Stimulated activated CD4-positive, alpha-beta T cell treated with anti-CD3 and anti-CD28 coated beads, Interleukin-4, amount 100 ng/mL, for 4 hours (primary cell): ENCODE results near the gene UIMC1.
"Not testable (repeated sequence)": the region's sequence is repeated elsewhere in the genome, so short reads cannot be mapped to it uniquely, and the experiment has no call there.

Source experiments
- DNase-seq, 2 experiments: peaks; one replicate each; pipeline ENCODE4 v3.0.0-alpha.2; 2020

Gene UIMC1

DNA sequence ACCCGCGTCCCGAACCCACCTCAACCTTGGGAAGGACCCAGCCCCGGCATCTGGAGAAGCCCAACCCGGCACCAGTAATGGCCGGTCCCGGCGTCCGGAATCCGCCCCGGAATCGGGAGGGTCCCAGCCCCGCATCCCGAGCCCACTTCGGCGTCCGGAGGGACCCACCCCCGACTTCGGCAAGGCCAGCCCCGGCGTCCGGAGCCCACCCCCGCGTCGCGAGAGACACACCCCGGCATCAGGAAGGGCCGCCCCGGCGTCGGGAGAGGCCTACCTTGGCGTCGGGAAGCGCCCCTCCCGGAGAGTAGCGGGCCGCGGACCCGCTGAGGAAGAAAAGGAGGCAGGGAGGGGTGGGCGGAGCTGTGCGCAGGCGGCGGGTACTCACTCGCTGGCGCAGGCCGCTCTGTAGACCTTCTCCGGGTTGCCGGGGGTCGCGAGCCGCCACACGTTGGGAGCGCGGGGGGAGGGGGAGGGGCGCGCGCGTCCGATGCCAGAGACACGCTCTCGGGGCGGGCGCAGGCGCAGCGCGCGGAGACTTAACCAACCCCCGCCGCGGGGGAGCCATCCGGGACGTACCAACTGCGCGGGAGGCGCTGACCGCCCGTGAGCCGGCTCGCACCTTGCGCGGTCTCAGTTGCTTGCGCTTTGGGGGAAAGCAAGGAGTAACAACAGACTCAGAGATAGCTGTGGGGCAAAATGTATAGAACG is at the start of gene UIMC1:
Gene UIMC1, minus strand, starts transcription at position 515 of the 708 bp plus-strand sequence. CDS start 24,164 bp downstream, outside the sequence.
- DNase-seq: peak; percentile 90 to 93

DNA sequence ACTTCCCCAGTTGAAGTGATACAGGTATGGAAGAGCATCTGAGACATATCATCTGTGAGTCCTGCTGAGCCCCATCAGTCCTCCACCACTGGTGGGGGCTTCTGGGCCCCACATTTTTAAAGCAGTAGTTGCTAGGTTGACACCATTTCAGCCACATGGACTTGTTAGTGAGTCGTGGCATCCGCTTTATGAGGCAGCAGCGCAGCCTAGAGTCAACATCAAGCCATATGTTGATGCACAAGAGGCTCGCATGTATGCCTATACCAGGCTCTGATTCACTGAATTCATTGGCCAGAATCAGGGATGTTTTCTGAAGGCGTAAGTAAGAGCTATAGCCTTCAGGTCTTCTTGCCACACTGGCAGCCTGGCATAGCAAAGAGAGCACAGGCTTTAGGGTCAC is 42.7 kb upstream of the UIMC1 start:
- no peak for DNase-seq

DNA sequence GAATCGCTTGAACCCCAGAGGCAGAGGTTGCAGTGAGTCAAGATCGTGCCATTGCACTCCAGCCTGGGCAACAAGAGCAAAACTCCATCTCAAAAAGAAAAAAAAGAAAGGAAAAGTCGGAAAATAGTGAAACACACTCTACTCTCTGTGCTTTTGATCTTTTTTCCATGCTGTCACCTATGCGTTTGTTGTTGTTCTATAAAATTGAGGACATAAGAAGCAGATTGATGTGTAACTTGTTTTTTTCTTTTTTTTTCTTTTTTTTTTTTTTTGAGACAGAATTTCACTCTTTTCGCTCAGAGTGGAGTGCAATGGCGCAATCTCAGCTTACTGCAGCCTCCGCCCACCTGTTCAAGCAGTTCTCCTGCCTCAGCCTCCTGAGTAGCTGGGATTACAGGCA is 42.0 kb upstream of the UIMC1 start:
- not testable (repeated sequence) for DNase-seq

DNA sequence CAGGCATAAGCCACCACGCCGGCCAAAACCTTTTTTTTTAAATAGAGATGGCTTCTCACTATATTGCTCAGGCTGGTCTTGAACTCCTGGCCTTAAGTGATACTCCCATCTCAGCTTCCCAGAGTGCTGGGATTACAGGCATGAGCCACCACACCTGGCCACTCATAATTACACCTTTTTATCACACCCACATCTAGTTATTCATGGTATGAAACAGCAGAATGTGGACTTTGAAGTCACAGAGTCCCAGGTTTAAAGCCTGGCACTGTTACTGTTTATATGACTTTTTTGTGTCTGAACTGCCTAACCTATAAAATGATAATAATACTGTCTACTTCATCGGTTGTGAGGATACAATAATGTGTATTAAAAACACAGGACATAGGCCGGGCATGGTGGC is 39.1 kb upstream of the UIMC1 start:
- no peak for DNase-seq

DNA sequence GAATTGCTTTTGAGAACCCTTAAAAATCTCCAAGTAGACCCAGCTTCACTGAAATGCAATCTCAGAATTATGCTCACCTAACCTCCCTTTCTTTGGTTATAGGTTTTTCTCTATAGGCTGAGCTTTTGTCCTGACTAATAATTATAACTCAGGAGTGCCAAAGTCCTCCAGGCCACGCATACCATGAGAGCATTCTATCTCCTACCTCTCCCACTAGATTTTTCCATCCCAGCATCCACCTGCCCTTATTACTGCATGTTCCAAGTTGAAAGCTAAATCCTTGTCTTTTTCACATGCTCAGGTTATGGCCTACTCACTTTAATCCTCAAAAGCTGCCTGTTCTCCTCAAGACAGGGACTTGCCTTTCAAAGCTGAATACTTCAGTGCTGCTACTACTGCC is 38.1 kb upstream of the UIMC1 start:
- DNase-seq: no peak

DNA sequence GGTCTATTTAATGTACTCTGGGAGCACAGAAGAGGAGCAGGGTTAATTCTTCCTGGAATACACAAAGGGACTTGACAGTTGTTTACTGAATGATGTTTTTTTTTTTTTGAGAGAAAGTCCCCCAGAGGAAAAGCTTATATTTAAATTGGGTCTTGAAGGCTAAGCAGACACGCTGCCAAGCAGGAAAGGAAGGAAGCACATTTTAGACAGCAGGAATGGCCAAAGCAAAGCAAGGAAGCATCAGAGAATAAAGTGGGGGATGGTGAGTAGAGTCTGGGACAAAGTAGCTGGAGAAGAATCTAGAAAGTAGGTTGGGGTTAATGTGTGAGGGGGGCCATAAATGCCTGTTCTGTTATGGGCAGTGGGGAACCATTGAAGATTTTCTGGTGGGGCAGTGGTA is 37.4 kb upstream of the UIMC1 start:
- no peak for DNase-seq

DNA sequence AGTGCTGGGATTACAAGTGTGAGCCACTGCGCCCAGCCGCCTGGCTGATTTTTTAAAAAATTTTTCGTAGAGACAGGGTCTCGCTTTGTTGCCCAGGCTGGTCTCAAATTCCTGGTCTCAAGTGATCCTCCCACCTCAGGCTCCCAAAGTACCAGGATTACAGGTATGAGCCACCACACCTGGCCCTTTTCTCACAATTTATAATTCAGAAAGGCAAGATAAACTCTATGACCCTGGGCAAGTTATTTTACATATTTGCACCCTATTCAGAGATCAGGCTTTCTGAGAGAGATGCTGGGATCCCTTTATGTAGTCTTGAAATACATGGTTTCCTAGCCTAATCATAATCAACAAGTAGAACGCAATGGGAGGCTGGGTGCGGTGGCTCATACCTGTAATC is 36.5 kb upstream of the UIMC1 start:
- DNase-seq: no peak

DNA sequence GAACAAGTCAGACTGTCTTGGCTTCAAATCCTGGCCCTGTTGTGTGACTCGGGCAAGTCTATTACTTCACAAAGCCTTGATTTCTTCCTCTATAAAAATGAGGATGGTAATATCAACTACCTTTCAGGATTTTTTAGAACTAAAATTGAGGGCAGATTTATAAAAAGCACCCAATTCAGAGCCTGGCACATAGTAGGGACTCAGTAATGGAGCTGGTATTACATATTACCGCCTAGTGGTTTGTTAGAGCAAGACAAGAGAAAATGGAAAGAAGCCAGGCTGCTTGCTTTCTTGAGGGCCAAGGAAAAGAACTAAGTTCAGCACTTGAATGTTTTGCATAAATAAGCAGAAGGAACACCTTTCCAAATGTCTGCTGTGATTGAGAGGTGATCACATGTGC is 35.4 kb upstream of the UIMC1 start:
- DNase-seq: no peak

DNA sequence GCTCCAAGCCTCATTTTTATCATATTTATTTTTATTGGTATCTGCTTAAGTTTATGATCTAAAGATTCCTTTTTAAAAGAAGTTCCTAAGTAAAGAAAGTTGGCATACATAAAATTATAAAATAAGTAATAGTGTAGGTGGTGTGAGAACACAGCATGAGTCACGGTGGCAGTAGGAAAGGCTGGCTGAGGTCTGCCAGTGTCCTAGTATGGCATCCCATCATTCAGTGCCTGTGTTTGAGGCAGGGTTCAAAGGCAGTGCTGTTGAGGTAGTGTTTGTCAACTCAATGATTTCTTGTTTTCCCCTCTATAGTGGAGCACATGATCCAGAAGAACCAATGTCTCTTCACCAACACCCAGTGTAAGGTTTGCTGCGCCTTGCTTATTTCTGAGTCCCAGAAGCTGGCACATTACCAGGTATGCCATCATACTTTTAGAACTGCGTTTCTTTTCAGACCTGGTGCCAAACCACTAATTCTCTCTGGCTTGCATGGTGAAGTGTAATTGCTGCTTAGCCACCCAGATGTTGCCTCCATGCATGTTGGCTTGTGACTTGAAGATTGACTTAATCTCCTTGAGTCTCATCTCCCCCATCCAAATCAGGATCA is 34.3 kb upstream of the UIMC1 start:
- no peak for DNase-seq

DNA sequence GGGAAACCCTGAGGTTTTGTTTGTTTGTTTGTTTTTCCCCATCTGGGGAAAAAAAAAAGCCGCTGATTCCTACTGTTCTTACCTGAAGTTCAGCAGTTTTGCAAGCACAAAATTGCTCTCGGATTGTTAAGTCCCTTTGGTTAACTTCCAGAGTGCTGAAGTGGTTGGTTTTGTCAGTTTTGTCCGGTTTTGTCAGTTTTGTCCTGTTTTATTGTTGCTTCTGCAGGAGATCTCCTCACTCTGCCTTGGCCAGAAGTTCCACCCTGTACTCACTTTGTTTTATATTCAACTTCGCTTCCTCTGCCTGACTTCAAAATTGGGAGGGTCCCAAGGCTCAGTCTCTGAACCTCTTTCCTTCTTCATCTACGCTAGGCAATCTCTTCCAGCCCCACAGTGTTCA is 30.3 kb upstream of the UIMC1 start:
- no peak for DNase-seq

DNA sequence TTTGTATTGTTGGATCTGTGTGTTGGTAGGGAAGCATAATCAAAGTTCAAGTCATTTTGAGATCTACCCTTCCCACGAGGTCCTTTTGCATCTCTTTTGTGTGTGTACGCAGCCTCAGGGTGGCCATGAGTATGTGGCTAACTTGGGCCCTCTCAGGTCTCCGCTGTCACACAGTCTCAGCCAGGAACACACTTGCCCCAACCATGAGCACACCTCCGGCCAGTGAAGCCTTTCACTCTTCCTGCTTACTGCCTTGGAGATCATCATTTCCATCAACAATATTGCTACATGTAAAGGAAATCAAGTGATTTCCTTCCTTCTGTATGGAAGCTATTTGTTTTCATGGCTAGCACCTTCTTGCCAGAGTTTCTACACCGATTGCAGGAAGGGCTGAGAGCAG is 29.9 kb upstream of the UIMC1 start:
- no peak for DNase-seq

DNA sequence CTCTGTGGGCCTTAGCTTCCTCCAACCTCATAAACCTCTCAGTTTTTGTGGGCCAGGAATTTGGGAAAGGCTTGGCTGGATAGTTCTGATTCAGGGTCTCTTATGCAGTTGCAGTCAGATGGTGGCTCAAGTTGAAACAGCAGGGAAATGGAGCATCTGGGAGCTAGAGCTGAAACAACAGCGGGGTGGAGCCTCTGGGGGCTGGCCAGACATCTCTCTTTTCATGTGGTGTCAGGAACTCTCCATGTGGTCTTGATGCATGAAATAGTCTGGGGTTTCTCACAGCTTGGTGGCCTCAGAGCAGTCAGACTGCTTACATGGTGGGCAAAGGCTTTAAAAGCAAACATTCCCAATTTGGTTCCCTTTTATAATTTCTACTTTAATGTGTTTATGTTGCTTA is 29.4 kb upstream of the UIMC1 start:
- no peak for DNase-seq

DNA sequence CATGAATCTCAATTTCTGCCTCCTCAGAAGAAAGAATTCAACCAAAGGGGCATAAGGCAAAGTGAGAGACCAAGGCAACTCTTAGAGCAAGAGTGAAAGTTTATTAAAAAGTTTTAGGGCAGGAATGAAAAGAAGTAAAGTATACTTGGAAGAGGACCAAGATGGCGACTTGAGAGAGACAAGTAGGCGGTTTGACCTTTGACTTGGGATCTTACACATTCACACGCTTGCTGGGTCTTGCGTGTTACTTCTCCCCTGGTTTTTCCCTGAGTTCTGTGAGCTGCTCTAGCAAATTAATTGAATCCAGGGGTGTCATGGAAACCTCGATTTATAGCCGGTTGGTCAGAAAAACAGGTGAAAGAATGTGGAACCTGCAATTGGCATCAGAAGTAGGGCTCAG is 22.9 kb upstream of the UIMC1 start:
- DNase-seq: no peak

DNA sequence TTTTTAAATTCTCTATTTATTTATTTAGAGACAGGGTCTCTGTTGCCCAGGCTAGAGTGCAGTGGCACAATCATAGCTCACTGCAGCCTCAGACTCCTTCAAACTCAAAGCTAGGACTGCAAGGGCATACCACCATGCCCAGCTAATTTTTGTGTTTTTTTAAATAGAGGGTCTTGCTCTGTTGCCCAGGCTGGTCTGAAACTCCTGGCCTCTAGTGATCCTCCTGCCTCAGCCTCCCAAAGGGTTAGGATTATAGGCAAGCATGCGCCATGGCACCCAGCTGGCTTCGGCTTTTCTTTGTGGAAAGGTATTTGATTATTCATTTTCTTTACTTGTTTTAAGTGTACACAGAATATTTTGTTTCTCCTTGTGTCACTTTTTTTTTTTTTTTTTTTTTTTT is 21.1 kb upstream of the UIMC1 start:
- DNase-seq: no peak

DNA sequence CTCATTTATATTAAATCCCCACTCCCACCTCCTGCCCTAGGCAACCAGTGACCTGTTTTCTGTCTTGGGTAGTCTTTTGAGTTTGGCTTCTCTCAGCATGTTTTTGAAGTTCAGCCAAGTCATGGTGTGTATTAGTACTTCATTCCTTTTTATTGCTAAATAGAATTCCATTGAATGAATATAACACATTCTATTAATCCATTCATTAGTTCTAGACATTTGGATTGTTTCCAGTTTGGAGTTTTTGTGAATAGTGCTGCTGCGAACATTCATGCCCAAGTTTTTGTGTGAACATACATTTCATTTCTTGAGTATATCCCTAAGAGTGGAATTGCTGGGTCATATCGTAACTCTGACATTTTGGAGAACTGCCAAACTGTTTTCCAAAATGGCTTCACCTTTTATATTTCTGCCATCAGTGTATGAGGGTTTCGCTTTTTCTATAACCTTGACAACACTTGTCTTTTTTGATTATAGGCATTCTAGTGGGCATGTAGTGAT is 18.6 kb upstream of the UIMC1 start:
- DNase-seq: no peak

DNA sequence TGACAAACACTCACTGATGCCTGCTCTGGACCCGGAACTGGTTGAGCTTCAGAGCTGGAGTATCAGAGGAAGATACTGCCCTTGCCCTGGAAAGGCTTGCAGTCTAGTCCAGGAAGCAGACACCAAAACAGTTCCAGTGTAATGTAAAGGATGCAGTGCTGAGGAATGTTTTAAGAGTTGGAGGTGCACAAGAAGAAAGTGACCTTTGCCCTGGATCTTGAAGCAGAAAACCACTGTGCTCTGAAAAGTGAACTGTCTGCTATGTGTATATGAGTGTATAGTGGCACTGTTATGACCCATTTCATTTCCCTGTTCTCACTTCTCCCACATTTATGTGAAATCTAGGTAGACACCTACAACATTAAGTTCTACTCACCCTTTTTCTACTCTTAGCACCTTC is 18.0 kb upstream of the UIMC1 start:
- no peak for DNase-seq

DNA sequence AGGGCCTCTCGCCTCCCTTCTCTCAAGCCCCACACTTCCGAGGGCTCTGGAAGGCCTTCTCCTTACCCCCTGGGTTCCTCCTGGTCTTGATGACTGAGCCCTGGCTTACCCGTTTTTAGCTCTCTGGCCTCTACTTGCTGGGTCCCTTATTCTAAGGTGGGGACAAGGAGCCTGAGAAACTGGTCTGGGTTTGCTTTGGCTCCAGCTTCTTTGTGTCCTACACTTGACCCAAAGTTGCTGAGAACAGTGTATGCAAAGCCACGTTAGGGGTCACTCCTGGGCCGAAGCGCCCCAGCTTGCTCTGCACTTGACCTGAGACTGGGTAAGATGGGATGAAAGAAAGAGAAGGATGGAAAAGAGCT is 16.7 kb upstream of the UIMC1 start:
- DNase-seq: no peak

DNA sequence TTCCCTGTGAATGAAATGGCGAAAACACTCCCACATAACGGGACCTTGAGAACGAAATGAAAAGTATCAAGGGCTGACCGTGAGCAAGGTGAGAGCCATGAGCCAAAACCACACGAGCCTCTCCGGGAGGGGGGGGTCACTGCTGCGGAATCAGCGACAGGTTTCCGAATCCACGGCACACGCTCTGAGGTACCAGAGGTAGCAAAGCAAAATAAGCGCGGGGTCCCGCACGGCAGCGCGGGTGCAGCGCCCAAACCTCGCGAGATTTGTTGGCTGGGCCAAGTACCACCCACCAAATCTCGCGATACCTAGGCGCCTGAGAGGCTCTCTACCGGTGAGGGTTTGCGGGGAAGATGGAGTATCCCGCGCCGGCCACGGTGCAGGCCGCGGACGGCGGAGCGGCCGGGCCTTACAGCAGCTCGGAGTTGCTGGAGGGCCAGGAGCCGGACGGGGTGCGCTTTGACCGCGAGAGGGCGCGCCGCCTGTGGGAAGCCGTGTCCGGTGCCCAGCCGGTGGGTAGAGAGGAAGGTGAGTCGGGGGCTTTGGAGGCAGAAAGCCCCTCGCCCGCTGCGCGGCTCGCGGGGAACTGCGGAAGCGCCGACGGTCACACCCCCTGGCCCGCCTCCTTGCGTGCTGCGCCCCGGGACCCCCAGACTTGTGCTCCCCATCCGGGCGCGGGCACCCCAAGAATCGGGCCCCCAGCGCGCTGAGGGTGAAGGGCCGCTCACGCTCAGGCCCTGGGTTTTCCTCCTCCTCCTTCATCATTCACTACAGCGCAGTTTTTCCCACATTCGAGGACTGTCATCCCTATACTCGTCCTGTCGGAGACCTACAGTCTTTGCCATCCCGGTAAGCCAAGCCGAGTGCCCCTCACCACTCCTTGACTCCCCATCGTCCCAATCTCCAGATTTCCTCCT is 16.1 kb upstream of the UIMC1 start, which contains the start of gene ZNF346:
Gene ZNF346, plus strand, starts transcription at position 311 of the 917 bp plus-strand sequence. Its CDS starts 43 bp downstream, at position 354.
- peak; percentile 89 to 90 for DNase-seq

DNA sequence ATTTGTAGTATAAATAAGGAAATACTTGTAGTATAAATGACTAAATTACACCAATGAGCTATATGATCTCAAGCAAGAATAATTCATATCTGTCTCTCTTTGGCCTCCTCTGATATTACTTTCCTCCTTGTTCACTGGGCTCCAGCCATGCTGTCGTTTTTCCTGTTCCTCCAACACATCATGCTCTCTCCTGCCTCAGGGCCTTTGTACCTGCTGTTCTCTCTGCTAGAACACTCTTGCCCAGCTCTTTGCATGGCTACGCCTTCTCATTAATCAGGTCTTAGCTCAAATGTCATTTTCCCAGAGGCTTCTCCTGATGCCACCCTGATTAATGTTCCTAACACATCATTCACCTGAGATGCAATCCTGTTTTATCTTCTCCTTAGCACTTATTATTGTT is 13.5 kb upstream of the UIMC1 start:
- DNase-seq: no peak

DNA sequence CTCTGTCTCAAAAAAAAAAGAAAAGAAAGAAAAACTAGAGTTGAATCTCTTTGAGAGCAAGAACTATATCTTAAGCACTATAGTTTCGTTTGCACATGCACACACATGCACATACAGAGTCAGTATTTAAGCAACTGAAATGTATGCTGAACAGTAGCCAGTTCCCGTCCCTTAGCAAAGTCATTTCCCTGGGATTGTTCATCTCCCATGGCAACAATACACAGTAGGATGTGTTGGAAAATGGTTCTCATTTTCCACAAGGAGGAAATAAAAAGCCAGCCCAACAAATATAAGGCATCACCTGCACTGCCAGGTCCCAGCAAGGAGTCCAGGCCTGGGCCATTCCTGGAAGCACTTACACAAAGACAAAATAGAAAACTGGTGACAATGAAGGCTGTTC is 11.8 kb upstream of the UIMC1 start:
- no peak for DNase-seq

DNA sequence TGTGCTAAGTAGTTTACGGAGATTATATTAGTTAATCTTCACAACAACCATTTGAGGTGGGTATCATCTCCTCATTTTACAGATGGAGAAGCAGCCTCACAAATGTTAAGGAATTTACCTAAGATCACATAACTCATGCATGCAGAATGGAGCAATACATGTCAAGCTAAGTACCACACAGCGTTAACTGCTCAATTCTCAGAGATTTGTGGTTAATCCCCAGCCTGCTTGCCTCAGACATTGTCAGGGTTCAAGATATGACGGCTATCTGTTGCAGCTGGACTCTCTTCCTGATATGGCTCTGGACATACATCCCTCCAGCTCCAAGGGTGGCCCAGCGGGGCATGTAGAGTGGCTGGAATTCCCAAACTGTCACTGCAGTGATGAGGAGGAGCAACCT is 8.6 kb upstream of the UIMC1 start:
- no peak for DNase-seq

DNA sequence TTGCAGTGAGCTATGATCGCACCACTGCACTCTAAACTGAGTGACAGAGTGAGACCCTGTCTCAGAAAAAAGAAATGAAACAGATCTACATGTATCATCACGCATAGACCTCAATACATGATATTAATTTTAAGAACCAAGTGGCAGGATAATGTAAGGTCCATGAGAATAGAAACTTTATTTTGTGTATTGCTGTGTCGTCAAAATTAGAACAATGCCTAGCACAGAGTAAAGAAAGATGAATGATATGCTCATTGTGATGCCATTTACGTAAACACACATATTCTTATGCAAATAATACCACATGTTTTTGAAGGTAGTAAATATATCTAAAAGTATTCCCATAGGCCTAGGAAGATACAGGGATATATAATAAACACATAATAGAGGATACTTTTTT is 3.6 kb upstream of the UIMC1 start:
- no peak for DNase-seq

DNA sequence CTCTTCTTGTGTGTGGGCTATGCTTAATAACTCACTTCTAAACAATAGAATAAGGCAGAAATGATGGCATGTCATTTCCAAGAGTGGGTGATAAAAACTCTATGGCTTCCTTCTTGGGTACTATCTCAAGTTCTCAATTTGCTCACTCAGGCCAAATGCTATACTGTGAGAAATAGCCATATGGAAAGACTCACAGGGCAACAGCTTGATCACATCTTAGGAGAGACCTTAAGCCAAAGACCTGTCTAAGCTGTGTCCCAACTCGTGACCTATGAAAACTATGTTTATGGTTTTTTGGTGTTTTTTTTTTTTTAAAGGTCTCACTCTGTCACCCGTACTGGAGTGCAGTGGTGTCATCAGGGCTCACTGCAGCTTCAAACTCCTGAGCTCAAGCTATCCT is 2.1 kb upstream of the UIMC1 start:
- DNase-seq: no peak
